Measurements from ENCODE around the gene RHOB. TPM values are rescaled to one million over a fixed set of nuclear protein-coding genes. Genes with fewer than 3 reads are reported as not detected.

The RHOB gene
- total RNA-seq, 1 donor from 2014 or later: 12.9 TPM

GRCh38 chr2:20451761-20452499 is 5.1 kb downstream of the RHOB start:
- DNase-seq: no peak
- Mint-ChIP-seq H3K27me3 (peaks cover 13% of the 10 kb centered on the region), H3K4me1 (peaks cover 16% of the 10 kb centered on the region), H3K27ac (no peak overlapping the region), H3K36me3 (ENCODE audit: low read depth) (peaks cover 4% of the 10 kb centered on the region), H3K9me3 (no peaks in the 10 kb centered on the region), H3K4me3 (no peak overlapping the region)
- intact Hi-C loops (cut with micrococcal nuclease): no loop called here
- ChIA-PET POLR2A (no interaction called here), CTCF (interaction anchor here (2.2 kb wide), 1 partner anchor 190 kb away, joined by 6 read pairs; no protein-coding TSS in a partner anchor)
- TF ChIP-seq, protein P1, sequence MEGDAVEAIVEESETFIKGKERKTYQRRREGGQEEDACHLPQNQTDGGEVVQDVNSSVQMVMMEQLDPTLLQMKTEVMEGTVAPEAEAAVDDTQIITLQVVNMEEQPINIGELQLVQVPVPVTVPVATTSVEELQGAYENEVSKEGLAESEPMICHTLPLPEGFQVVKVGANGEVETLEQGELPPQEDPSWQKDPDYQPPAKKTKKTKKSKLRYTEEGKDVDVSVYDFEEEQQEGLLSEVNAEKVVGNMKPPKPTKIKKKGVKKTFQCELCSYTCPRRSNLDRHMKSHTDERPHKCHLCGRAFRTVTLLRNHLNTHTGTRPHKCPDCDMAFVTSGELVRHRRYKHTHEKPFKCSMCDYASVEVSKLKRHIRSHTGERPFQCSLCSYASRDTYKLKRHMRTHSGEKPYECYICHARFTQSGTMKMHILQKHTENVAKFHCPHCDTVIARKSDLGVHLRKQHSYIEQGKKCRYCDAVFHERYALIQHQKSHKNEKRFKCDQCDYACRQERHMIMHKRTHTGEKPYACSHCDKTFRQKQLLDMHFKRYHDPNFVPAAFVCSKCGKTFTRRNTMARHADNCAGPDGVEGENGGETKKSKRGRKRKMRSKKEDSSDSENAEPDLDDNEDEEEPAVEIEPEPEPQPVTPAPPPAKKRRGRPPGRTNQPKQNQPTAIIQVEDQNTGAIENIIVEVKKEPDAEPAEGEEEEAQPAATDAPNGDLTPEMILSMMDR (IDR thresholded peaks at IDR 0.05): no peak
- no peak for ATAC-seq (ENCODE audit: low read depth)

DNA sequence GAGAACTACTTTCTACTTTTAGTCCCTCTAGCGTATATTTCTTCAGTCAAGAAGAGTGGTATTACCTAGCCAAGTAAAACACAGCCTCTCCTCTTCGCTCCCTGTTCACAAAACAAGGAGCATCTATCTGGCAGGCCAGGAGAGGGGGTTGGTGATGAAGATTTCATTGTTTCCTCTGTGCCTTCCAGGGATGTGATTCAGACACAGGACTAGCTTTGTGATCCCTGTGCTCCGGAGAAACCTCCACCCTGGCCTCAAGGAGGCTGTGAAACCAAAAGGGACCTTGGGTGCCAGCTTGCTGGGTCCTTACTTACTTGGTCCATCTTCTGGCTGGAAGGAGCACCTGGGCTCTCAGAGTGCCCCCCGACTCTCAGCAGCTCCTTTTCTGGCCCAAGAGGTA is 5.7 kb downstream of the RHOB start:
- H3K4me1 Mint-ChIP-seq: peaks cover 14% of the 10 kb centered on the region
- peaks cover 2% of the 10 kb centered on the region for H3K36me3 Mint-ChIP-seq (ENCODE audit: low read depth)
- intact Hi-C loops (cut with micrococcal nuclease): no loop called here
- ChIA-PET POLR2A (no interaction called here), CTCF (interaction anchor here (2.2 kb wide), 1 partner anchor 189 kb away, joined by 6 read pairs; no protein-coding TSS in a partner anchor)
- H3K27ac Mint-ChIP-seq: no peak overlapping the region
- peaks cover 18% of the 10 kb centered on the region for H3K27me3 Mint-ChIP-seq
- no peaks in the 10 kb centered on the region for H3K9me3 Mint-ChIP-seq
- DNase-seq: no peak
- TF ChIP-seq, protein P1 (IDR thresholded peaks at IDR 0.05): no peak
- ATAC-seq (ENCODE audit: low read depth): no peak
- H3K4me3 Mint-ChIP-seq: no peak overlapping the region

DNA sequence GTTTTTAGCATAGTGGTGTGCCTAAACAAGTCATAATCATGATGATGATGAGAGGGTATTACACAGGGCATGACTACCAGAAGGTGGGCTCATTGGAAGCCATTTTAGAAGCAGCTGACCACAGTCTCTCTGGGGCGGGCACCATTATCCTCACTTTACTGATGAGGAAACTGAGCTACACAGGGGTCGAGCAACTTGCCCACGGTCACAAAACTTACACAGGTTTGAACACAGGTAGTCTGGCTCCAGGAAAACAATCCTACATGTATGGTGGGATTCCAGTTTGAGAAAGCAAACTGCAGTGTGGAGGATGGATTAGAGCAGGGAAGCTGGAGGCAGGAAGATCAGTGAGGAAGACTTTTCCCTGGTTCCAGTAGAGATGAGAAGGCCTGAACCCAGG is 6.2 kb downstream of the RHOB start:
- CTCF ChIA-PET: interaction anchor here (0.7 to 2.2 kb wide), 2 partner anchors 184 to 189 kb away, joined by 3 to 6 read pairs; no protein-coding TSS in a partner anchor
- TF ChIP-seq, protein P1 (IDR thresholded peaks at IDR 0.05): no peak
- Mint-ChIP-seq H3K27ac (no peak overlapping the region), H3K4me1 (peaks cover 10% of the 10 kb centered on the region), H3K9me3 (no peaks in the 10 kb centered on the region), H3K27me3 (peaks cover 20% of the 10 kb centered on the region), H3K4me3 (no peak overlapping the region), H3K36me3 (ENCODE audit: low read depth) (no peaks in the 10 kb centered on the region)
- intact Hi-C loops (cut with micrococcal nuclease): no loop called here
- ATAC-seq (ENCODE audit: low read depth) (no peak), DNase-seq (no peak)
- POLR2A ChIA-PET: no interaction called here

DNA sequence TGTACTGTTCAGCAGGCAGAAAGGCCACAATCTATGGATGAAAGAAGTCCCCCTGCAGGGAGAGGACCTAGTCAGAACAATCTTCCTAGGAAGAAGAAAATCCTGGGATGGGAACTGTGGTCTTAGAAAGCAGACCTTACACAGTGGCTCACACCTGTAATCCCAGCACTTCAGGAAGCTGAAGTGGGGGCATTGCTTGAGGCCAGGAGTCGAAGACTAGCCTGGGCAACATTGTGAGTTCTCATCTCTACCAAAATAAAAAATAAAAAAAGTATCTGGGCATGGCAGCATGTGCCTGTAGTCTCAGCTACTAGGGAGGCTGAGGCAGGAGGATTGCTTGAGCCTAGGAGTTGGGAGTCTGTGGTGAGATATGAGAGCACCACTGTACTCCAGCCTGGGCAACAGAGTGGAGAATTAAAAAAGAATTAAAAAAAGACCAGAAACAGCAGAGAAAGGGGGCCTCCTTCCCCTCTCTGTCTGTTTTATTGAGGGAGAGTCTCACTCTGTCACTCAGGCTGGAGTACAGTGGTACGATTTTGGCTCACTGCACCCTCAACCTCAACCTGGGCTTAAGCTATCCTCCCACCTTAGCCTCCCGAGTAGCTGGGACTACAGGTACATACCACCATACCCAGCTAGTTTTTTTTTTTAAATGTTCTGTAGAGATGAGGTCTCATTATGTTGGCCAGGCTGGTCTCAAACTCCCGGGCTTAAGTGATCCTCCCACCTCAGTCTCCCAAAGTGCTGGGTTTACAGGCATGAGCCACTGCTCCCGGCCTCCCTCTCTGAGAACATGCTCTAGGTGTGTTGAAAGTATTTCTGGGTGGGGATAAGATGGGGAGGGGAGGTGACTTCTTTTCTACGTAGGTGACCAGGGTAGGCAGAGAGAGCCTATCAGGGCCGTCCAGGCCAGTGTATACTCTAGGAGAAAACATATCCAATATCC is 7.4 kb downstream of the RHOB start:
- intact Hi-C loops (cut with micrococcal nuclease): no loop called here
- Mint-ChIP-seq H3K4me1 (peaks cover 2% of the 10 kb centered on the region), H3K27ac (no peak overlapping the region), H3K36me3 (ENCODE audit: low read depth) (no peaks in the 10 kb centered on the region), H3K4me3 (no peak overlapping the region), H3K27me3 (peaks cover 25% of the 10 kb centered on the region), H3K9me3 (no peaks in the 10 kb centered on the region)
- DNase-seq (no peak), ATAC-seq (ENCODE audit: low read depth) (no peak)
- TF ChIP-seq, protein P1 (IDR thresholded peaks at IDR 0.05): no peak
- CTCF ChIA-PET: no interaction called here
- POLR2A ChIA-PET: no interaction called here

- no peak for DNase-seq
- H3K4me1 Mint-ChIP-seq: no peaks in the 10 kb centered on the region
- ChIA-PET POLR2A (interaction anchor here (1.2 kb wide), 1 partner anchor 8 kb away, joined by 4 read pairs; no protein-coding TSS in a partner anchor), CTCF (no interaction called here)
- H3K27me3 Mint-ChIP-seq: peaks cover 25% of the 10 kb centered on the region
- no peak overlapping the region for H3K27ac Mint-ChIP-seq
- no peak overlapping the region for H3K4me3 Mint-ChIP-seq
- TF ChIP-seq, protein P1 (IDR thresholded peaks at IDR 0.05): no peak
- no peak for ATAC-seq (ENCODE audit: low read depth)
- intact Hi-C loops (cut with micrococcal nuclease): no loop called here
- no peaks in the 10 kb centered on the region for H3K36me3 Mint-ChIP-seq (ENCODE audit: low read depth)
- no peaks in the 10 kb centered on the region for H3K9me3 Mint-ChIP-seq
Measured at GRCh38 chr2:20455076-20455587, 8.3 kb downstream of the RHOB start.
